Left colon (tissue), 2 donors: ENCODE measurements around the gene FGGY. TPM values are rescaled to one million over a fixed set of nuclear protein-coding genes. Genes with fewer than 3 reads are reported as not detected.
"Not testable (repeated sequence)": the region's sequence is repeated elsewhere in the genome, so short reads cannot be mapped to it uniquely, and the experiment has no call there.

Source experiments
- ATAC-seq: fragments of 200-7000 bp; cut with Tn5 transposase; one replicate; pipeline ENCODE4 v1.9.1; 2020; ENCODE audit warnings: mild to moderate bottlenecking, moderate library complexity
- DNase-seq, 2 donors: peaks; one replicate each; pipeline ENCODE4 v3.0.0-alpha.2; 2020
- intact Hi-C, 2 donors: fragments of 100-400 bp; cut with DNase I in 1 of 2; cut with micrococcal nuclease in 1 of 2; formaldehyde crosslinking; loops; one replicate each; pipeline versions ENCODE4 v1.11.2 to v1.14.0; 2022; cut with DNase I, micrococcal nuclease
- long read RNA-seq: library from polyadenylated mRNA; unstranded; transcript quantifications from one replicate; pipeline ENCODE4 v2.0.0, GENCODE V29; 2021
- total RNA-seq, 2 donors: library from RNA; stranded (reverse); fragmentation: NEBNext Ultra II Directional; extraction: Animal tissue kit (Norgen Biotek cat#: 25700); gene quantifications; one replicate each; pipeline ENCODE4 v1.2.1, GENCODE V29; 2021
- donor health status: DM: no; HTN: no; CAD: no.
- donor health status: DM: yes; HTN: yes; CAD: no.

Gene FGGY
- 10 to 100 TPM; 17.3 to 24.1 TPM for total RNA-seq
- long read RNA-seq, partial matches to known transcripts, result 0 of 26 reads
- long read RNA-seq, other reads (novel, unspliced or antisense), result 25 of 26 reads

GRCh38 chr1:59296358-59297256 lies at the start of gene FGGY:
Gene FGGY (plus strand): TSS chr1:59297094. CDS start chr1:59321550, 24,456 bp downstream.
- intact Hi-C loops, result loop anchor here in 1 of 2 donors (10.0 kb wide), 1 partner anchor 512 kb away; the partner anchor contains the start of gene JUN
- DNase-seq, result peak; percentile 96 to 99
- peak; percentile 85 for ATAC-seq

- ATAC-seq, result no peak
- DNase-seq, result no peak
- intact Hi-C loops, result no loop called here
These were observed 48.1 kb upstream of the FGGY start for GRCh38 chr1:59248758-59249157.

- no peak for ATAC-seq
- DNase-seq, result no peak
- intact Hi-C loops, result no loop called here
These were observed 47.3 kb upstream of the FGGY start for GRCh38 chr1:59249396-59250137.

GRCh38 chr1:59251061-59251460 lies 45.8 kb upstream of the FGGY start:
- ATAC-seq, DNase-seq: not testable (repeated sequence)

GRCh38 chr1:59256429-59256828 lies 40.5 kb upstream of the FGGY start:
- intact Hi-C loops, ATAC-seq, DNase-seq: not testable (repeated sequence)

More at GRCh38 chr1:59251061-59251460, 45.8 kb upstream of the FGGY start:
- intact Hi-C loops, result not testable (repeated sequence)

GRCh38 chr1:59258412-59259032 lies 38.4 kb upstream of the FGGY start:
- no peak for DNase-seq
- intact Hi-C loops, result no loop called here
- ATAC-seq, result no peak

- ATAC-seq, result no peak
- intact Hi-C loops, result no loop called here
- DNase-seq, result no peak
These were observed 35.4 kb upstream of the FGGY start for GRCh38 chr1:59261537-59261936.

- no peak for ATAC-seq
- no peak for DNase-seq
- intact Hi-C loops, result no loop called here
These were observed 34.3 kb upstream of the FGGY start for GRCh38 chr1:59262631-59263030.

GRCh38 chr1:59263111-59263510 lies 33.8 kb upstream of the FGGY start:
- DNase-seq, result no peak
- intact Hi-C loops, result no loop called here
- ATAC-seq, result no peak

- no peak for ATAC-seq
- intact Hi-C loops, result no loop called here
- no peak for DNase-seq
These were observed 31.3 kb upstream of the FGGY start for GRCh38 chr1:59265622-59266021.

GRCh38 chr1:59266180-59266926 lies 30.5 kb upstream of the FGGY start:
- DNase-seq, result no peak
- no peak for ATAC-seq
- intact Hi-C loops, result no loop called here

- intact Hi-C loops, result no loop called here
- ATAC-seq, result no peak
- DNase-seq, result no peak
These were observed 30.0 kb upstream of the FGGY start for GRCh38 chr1:59266927-59267293.

- ATAC-seq, result no peak
- intact Hi-C loops, result no loop called here
These were observed 28.5 kb upstream of the FGGY start for GRCh38 chr1:59268406-59268805.

GRCh38 chr1:59271561-59272260 lies 25.2 kb upstream of the FGGY start:
- intact Hi-C loops, result no loop called here
- ATAC-seq (no peak), DNase-seq (no peak)

More at GRCh38 chr1:59268406-59268805, 28.5 kb upstream of the FGGY start:
- no peak for DNase-seq

GRCh38 chr1:59272507-59272906 lies 24.4 kb upstream of the FGGY start:
- no peak for DNase-seq
- no peak for ATAC-seq
- intact Hi-C loops, result no loop called here

GRCh38 chr1:59276439-59276851 lies 20.4 kb upstream of the FGGY start:
- intact Hi-C loops, result no loop called here
- DNase-seq (no peak), ATAC-seq (no peak)

GRCh38 chr1:59278780-59279354 lies 18.0 kb upstream of the FGGY start:
- intact Hi-C loops, result no loop called here
- DNase-seq (no peak), ATAC-seq (no peak)

GRCh38 chr1:59279645-59280044 lies 17.2 kb upstream of the FGGY start:
- DNase-seq (no peak), ATAC-seq (no peak)
- intact Hi-C loops, result no loop called here
